IPS-NIHi7 (cell line): Measurements from ENCODE around the gene OR52B2.
"Not testable (repeated sequence)": the region's sequence is repeated elsewhere in the genome, so short reads cannot be mapped to it uniquely, and the experiment has no call there.

Experiments
- DNase-seq: peaks from one replicate; pipeline ENCODE4 v3.0.0; 2012; ENCODE audit warnings: mixed read lengths; ENCODE audit errors: extremely low spot score

OR52B2 gene

GRCh38 chr11:6152126-6152525 lies 18.0 kb downstream of the OR52B2 start:
- DNase-seq, result no peak

DNA sequence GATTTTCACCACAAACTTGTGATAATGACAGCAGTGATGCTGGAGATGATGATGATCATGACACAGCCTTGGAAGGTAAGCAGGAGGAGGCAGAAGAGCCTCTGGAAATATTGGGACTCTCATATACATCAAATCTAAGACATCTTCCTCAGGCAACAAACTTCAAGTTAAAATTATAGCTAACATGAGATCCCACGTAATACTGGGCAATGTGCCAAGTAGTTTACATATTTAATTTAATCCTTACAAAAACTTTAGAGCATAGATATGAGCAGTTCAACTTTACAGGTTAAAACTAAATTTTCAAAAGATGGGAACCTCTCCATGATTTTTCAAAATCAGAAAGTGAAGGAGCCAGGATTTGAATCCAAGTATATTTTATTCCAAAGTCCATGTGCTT lies 19.0 kb downstream of the OR52B2 start:
- DNase-seq, result no peak

GRCh38 chr11:6143737-6144136 lies 26.4 kb downstream of the OR52B2 start:
- not testable (repeated sequence) for DNase-seq

DNA sequence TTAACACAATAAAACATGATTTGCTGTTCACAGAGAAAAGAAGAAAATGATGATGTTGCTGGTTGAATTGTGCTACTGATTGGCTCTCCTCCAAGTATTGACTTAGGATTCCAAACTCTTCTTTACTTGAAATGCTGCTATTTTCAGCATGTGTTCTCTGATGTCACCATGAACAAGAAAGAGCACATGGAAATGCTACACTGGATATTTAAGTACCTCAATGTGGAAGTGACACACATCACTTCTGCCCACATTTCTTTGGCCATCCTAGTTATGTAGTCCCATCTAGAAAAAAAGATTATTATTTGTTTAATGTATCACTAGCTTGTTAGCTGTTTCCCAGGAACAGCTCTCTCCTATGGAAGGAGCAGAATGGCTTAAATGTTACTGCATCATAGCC lies 27.2 kb downstream of the OR52B2 start:
- DNase-seq, result no peak

- DNase-seq, result not testable (repeated sequence)
Measured at GRCh38 chr11:6135936-6136335, 34.2 kb downstream of the OR52B2 start.

DNA sequence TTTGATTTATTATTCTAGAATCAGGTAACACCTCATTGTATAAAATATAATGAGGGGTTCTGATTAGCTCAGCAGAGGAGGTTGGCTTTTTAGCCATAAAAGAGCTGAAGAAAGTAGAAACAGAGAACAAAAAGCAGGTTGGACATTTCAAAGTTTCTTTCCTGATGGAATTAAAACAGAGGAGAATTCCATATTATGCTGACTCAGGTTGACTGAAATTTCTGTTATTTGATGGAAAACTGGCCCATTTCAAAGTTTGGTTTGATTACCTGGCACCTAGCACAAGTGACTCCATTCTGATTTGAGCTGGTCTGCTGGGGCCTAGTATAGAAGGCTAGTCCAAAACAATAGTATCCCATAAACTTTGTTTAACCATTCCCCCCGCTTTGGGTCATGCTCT lies 37.7 kb downstream of the OR52B2 start:
- no peak for DNase-seq

GRCh38 chr11:6129635-6130034 lies 40.5 kb downstream of the OR52B2 start:
- DNase-seq, result no peak

GRCh38 chr11:6129011-6129410 lies 41.1 kb downstream of the OR52B2 start:
- no peak for DNase-seq

DNA sequence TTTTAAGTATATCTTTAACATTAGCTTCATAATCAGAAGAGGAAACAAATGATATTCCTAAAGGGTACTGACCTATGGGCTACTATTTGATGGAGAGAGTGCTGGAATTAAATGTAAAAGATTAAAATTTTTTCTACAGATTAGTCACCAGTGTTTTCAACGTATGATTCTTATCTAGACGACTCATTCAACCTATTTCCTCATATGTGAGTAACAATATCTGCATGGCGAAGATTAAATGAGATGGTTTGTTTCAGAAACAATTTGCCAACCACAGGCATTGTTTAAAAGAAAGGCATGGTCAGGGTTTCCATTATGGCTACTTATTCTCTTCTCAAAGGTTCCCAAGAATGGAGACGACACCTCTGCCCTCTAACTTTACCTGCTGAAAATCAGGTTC lies 42.2 kb downstream of the OR52B2 start:
- no peak for DNase-seq

DNA sequence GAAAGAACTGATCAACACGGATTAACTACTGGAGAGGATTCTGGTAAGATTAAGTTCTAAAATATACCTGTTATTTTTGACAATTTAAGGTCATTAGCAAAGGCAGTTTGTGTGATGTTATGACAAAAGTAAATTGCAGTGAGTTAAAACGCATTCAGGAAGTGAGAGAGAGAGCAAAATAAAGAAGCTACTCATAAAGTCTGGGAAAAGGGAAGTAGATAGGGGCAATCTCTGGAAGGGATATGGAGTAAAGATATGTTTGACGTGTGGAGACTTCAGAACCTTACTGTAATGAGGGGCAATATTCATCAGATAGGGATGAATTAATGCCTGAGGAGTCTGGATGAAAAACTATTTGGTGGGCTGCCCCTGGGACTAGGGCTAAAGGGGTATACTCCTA lies 45.9 kb downstream of the OR52B2 start:
- no peak for DNase-seq
